GM13976 (cell line): ENCODE results near the gene REG3A.

Experiments
- DNase-seq: peaks from one replicate; pipeline ENCODE4 v3.0.0; 2012; ENCODE audit warnings: low spot score
- in situ Hi-C: fragments of 300-500 bp; cut with MboI; formaldehyde crosslinking; loops from one replicate; pipeline ENCODE4 v1.12.0; 2022; ENCODE audit warnings: low sequenced_read_pairs, mixed read lengths, inconsistent platforms; ENCODE audit not compliant: unreplicated experiment
- TF ChIP-seq, protein P1 (sequence below): IDR thresholded peaks from 2 replicates; pipeline ENCODE4 v1.5.1; 2012; ENCODE audit warnings: borderline replicate concordance, mild to moderate bottlenecking; ENCODE audit not compliant: insufficient read depth; ENCODE audit errors: extremely low read depth, missing control alignments, control extremely low read depth

Gene REG3A

DNA sequence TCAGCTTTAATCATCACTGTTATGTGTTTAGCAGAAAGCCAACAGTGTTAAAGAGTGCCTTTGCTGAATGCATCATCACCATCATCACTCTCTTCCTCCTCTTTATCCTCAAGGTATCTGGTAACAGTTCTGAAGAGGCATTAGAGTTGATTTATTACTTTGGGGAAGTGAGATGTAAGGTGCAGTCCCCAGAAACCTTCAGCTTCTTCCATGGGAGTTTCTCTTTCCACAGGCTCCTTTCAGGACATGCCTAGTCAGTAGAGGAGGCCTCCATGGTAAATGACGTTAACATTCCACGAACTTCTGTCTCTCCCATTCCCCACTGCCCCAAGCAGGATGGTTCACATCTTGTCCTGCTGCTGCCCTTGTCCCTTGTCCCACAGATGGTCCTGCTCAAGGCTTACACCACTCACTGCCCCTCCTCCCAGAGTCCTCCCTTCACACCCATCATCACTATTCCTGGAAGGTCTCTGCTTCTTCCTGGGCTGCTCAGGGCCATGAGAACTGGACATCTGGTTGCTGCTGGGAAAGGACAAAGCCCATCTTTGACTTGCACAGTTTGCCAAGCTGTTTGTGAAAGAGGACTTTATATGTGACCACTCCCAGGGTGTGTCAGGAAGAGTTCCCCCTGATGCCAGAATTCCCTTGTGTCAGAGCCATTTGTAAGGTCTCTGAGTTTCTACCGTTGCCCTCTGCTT lies 44.6 kb downstream of the REG3A start:
- in situ Hi-C loops = no loop called here
- TF ChIP-seq, protein P1, sequence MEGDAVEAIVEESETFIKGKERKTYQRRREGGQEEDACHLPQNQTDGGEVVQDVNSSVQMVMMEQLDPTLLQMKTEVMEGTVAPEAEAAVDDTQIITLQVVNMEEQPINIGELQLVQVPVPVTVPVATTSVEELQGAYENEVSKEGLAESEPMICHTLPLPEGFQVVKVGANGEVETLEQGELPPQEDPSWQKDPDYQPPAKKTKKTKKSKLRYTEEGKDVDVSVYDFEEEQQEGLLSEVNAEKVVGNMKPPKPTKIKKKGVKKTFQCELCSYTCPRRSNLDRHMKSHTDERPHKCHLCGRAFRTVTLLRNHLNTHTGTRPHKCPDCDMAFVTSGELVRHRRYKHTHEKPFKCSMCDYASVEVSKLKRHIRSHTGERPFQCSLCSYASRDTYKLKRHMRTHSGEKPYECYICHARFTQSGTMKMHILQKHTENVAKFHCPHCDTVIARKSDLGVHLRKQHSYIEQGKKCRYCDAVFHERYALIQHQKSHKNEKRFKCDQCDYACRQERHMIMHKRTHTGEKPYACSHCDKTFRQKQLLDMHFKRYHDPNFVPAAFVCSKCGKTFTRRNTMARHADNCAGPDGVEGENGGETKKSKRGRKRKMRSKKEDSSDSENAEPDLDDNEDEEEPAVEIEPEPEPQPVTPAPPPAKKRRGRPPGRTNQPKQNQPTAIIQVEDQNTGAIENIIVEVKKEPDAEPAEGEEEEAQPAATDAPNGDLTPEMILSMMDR = no peak
- DNase-seq = no peak

GRCh38 chr2:79112269-79112668 lies 47.3 kb downstream of the REG3A start:
- in situ Hi-C loops = no loop called here
- TF ChIP-seq, protein P1 = no peak
- DNase-seq = no peak
